Mononuclear cell (primary cell): ENCODE data around the gene APBA2. TPM values are rescaled to one million over a fixed set of nuclear protein-coding genes. Genes with fewer than 3 reads are reported as not detected.
A peak's percentile ranks its signal among the peaks of the same experiment; 100 is the strongest.
"Not testable (repeated sequence)": the region's sequence is repeated elsewhere in the genome, so short reads cannot be mapped to it uniquely, and the experiment has no call there.

ENCODE experiments used
- H3K27me3 ChIP-seq: 2 replicates; pipeline ENCODE4 v1.6.0; 2011; ENCODE audit warnings: low read length, control low read depth; ENCODE audit not compliant: insufficient read depth
- H3K4me1 ChIP-seq: 2 replicates; pipeline ENCODE4 v1.5.1; 2011; ENCODE audit warnings: mild to moderate bottlenecking, low read length, control low read depth; ENCODE audit not compliant: insufficient read depth
- H3K4me3 ChIP-seq: 2 replicates; pipeline ENCODE4 v1.5.1; 2011; ENCODE audit warnings: mild to moderate bottlenecking, low read length, moderate library complexity
- H3K9me3 ChIP-seq: 2 replicates; pipeline ENCODE4 v1.5.1; 2011; ENCODE audit warnings: low read depth, mild to moderate bottlenecking, control low read depth, low read length
- total RNA-seq: library from RNA; depleted of rRNA; stranded (reverse); fragments of >200 nt; gene quantifications from one replicate; pipeline ENCODE4 v1.2.3, GENCODE V29; 2012

Gene APBA2
- total RNA-seq, 1 donor: 78.6 TPM

DNA sequence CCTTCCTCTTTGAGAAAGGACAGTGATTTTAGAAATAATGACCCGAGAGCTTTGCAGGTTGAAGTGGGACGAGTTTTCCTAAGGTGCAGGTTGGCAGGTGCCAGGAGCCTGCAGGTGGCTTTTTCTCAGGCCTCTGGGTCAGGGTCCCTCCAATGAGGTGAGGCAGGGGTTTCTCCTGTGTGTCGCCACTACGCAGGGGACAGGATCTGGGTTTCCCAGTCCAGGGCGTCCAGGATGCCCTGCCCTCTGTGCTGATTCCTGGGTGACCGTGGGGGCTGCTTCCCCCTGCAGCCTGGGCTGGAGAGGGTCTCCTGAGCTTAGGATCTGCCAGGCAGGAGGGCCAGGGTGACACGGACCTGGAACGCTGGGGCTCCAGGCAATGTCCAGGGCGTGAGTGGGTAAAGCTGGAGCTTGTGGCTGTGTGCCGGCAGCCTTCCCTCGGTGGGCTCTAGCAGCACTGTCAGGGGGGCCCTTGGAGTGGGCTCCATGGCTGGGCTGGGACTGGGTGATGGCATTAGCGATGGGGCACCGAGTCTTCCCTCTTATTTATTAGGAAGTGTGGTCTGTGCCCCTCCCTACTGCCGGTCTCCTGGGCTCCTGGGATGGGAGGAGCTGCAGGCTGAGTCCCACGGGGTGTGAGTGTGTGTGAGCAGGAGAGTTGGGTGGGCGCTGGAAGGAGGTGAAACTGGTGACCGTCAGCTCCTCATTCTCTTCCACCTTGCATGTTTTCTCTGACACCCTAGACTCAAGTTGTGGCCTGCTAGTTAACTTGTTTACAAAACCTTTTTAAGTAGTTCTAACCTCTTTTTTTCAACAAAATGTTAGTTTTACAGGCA is 1.8 kb downstream of the APBA2 start:
- Histone ChIP-seq H3K27me3 (peaks cover 12% of the 10 kb centered on the region), H3K4me1 (peaks cover 20% of the 10 kb centered on the region), H3K4me3 (peak overlapping the region; percentile 13), H3K9me3 (no peaks in the 10 kb centered on the region)

DNA sequence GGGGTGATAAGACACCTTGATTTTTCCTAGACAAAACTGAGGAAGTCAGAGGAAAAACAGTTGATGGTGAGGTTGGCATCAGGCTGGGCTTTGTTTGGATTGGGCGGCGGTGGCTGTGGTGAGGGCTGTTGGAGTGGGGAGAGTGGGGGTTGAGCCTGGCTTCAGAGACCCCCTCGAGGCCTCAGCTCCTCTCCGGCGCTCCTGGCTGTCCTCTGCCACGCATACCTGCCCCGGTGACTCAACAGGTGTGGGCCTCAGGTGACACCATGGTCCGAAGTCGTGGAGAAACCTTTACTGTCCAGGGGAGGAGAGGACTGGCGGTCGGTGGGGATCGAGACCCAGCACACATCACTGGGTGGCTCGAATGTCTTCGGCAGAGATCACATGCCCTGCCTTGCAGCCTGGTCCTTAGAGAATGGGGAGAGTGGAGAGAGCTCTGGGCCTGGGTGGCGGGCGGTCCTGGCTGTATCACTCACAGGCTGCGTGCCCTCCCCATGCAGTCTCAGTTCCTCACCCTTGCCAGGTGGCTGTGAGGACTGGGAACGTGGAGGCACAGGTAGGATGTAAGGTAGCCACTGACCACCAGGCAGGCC is 2.6 kb downstream of the APBA2 start:
- Histone ChIP-seq H3K9me3 (no peaks in the 10 kb centered on the region), H3K4me3 (no peak overlapping the region), H3K27me3 (peaks cover 12% of the 10 kb centered on the region), H3K4me1 (peaks cover 20% of the 10 kb centered on the region)

DNA sequence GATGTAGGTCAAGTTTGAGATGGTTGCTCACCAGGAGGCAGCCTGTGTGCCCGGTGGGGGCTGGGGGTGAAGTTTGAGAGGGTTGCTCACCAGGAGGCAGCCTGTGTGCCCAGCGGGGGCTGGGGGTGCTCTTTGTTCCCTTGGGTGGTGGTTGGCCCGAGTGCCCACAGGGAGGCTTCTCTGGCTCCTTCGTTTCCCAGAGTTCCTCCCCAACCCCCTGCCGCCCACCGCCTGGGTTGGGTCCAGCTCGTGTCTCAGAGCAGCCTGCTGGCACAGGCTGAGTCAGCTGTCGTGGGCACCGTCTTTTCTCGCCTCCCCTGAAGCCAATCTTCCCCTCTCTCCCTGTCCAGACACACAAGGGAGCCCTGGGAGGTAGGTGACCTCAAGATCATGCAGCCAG is 3.1 kb downstream of the APBA2 start:
- H3K4me3 ChIP-seq: no peak overlapping the region
- H3K4me1 ChIP-seq: peaks cover 20% of the 10 kb centered on the region
- H3K9me3 ChIP-seq: no peaks in the 10 kb centered on the region
- peaks cover 12% of the 10 kb centered on the region for H3K27me3 ChIP-seq

DNA sequence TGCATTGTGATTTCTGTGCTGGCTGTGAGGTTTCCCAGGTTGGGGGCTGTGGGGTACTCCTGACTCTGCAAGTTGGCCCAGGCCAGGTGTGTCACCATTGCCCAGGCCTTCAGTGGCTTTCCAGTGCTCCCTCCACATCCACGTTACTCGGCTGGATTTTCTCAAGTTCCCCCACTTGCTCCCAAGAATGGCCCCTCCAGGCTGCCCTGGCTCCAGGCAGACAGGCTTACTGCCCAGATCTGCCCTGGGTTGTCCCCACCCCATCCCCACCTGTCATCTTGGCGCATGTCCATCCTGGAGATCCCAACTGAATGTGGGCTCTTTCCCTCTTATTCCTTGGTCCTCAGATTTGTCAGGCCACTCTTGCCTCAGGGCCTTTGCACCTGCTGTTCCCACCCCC is 3.6 kb downstream of the APBA2 start:
- Histone ChIP-seq H3K4me1 (peaks cover 20% of the 10 kb centered on the region), H3K27me3 (peaks cover 12% of the 10 kb centered on the region), H3K4me3 (no peak overlapping the region), H3K9me3 (no peaks in the 10 kb centered on the region)

DNA sequence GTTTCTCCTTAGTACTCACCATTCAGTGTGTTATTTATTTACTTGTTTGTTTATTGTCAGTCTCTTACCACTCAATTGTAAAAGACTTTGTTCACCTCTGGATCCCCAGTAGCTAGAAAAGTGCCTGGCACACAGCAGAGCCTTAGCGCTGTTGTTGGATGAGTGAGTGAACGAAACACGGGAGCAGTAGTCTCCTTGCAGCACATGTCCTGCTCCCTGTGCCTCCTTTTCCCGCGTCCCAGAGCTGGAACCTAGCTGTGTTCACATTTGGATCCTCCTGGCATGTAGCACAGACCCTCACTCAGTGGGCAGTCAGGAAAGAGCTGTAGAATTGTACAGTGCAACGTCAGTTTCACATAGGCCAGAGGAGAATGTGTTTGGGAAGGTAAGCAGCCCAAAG is 4.1 kb downstream of the APBA2 start:
- peaks cover 20% of the 10 kb centered on the region for H3K4me1 ChIP-seq
- not testable (repeated sequence) for H3K9me3 ChIP-seq, H3K4me3 ChIP-seq, H3K27me3 ChIP-seq

DNA sequence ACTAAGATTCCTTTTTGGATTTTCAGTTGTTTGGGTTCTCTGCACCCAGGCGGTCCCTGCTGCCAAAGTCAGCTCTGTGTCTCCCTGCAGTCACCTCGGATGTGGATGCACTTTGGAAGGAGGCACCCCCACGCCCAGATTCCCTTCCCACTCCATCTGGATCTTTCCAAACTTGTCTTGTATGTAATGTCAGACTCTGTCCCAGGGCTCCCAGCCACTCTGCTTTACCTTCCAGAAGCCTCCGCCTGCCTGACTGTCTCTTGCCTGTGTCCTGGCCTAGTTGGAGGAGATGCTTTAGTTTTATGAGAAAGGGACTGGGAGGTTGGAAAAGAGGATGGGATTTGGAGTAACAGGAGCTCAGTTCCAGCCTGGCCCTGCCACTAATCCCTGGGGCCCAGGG is 4.5 kb downstream of the APBA2 start:
- peaks cover 20% of the 10 kb centered on the region for H3K4me1 ChIP-seq
- H3K9me3 ChIP-seq, H3K4me3 ChIP-seq, H3K27me3 ChIP-seq: not testable (repeated sequence)

DNA sequence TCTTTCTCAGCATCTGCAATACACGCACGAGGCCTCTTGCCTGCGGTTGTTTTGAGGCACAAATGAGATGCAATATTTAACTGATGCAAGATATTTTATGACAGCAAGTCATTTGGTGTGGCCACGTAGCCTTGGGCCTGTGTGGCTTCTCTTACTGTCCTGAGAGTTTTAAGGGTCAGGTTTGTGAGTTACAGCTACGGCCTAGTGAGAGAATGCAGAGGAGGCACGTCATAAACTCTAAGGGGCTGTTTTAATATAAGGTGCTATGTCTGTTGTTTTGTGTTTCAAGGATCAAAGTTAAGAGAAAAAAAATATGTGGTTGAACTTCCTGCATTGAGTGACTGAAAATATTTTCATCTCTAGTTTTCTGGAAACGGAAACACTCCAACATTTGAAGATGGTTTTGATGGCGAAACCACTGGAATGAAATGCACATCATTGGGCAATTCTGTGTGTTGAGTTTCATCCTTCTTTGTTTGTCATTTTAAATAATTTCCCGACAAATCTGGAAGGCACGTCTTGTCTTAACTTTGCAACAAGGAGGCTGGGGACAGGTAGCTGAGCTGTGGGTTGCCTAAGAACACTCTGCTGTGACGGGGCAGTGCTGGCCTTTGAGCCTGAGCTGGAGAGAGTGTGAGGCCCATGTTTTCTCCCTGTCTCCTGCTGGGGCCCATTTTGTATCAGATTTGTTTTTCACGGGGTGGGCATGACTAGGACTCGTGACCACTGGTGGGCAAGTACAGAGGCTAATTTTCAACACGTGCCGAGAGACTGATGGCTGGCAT is 5.1 kb downstream of the APBA2 start:
- no peaks in the 10 kb centered on the region for H3K9me3 ChIP-seq
- H3K4me3 ChIP-seq: no peak overlapping the region
- H3K27me3 ChIP-seq: peaks cover 5% of the 10 kb centered on the region
- H3K4me1 ChIP-seq: peaks cover 20% of the 10 kb centered on the region

DNA sequence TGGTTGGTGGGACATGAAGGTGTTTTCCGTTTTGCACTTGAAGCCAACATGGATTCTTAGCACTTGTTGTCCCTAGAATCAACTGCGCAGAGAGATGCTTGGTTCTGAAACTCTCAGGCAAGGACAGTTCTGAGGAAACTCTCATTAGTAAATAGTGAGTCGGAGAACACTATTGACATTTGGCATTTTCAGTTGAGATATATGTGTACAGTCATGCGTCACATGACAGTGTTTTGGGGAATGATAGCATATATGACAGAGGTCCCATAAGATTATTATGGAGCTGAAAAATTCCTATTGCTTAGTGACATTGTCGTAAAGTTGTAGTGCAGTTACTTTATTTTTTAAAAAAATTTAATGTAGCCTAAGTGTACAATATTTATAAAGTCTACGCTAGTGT is 5.8 kb downstream of the APBA2 start:
- Histone ChIP-seq H3K27me3 (peaks cover 5% of the 10 kb centered on the region), H3K4me1 (peaks cover 20% of the 10 kb centered on the region), H3K4me3 (no peak overlapping the region), H3K9me3 (no peaks in the 10 kb centered on the region)

DNA sequence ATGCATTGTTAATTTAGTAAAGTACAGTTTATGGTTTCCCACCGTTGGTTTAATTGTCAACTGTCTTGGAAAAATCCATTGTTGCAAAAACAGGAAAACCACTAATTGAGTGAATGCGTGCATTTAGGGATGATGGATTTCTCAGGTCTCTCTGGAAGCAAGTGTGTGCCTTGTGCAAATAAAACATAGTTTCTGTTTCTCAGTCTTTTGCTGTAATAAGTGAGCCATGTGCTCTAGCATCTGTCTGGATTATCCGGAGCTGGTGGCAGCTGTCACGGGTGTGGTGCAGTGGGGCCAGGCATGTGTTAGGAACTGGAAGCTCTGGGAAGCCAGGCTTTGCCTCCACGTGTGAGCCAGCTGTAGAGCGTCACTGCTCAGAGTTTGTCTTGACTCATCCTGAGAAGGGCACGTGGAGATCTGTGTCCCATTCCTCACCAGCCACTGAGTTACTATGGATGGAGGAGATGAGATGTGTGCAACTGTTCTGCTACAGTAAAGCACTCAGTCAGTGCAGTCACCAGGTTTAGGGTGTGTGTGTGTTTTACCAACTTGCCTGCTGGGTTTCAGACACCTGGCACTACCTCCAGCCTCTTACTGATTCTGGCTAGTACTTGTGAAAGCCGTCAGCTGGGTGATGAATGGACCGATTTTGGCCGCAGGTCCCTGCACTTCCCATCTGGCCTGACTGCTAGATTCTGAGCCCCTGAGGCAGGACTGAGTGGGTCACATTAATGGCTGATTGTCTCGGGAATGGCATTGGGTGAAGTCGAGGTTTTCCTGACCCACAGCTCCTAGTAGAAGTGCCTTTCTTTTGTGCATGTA is 7.2 kb downstream of the APBA2 start:
- H3K9me3 ChIP-seq: no peaks in the 10 kb centered on the region
- H3K27me3 ChIP-seq: no peaks in the 10 kb centered on the region
- no peak overlapping the region for H3K4me3 ChIP-seq
- H3K4me1 ChIP-seq: peaks cover 20% of the 10 kb centered on the region

DNA sequence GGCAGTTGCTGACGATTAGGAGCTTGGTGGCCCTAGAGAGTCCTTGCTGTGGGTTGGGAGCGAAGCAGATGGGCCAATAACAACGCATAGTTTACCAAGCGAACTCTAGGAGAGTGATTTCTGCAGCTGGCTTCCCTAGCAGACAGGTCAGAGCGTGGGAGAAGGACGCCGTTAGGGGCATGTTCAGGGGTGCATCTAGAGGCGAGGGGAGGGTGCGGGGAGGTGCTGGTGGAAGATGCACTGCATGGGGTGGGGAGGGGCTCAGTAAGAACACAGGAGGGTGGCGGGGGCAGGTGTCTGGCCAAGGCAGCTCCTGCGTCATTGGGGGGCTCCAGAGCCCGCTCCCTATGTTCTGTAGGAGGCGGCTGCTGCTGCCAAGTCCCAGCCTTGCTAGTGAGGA is 8.9 kb downstream of the APBA2 start:
- peaks cover 12% of the 10 kb centered on the region for H3K4me1 ChIP-seq
- no peaks in the 10 kb centered on the region for H3K27me3 ChIP-seq
- no peak overlapping the region for H3K4me3 ChIP-seq
- no peaks in the 10 kb centered on the region for H3K9me3 ChIP-seq

DNA sequence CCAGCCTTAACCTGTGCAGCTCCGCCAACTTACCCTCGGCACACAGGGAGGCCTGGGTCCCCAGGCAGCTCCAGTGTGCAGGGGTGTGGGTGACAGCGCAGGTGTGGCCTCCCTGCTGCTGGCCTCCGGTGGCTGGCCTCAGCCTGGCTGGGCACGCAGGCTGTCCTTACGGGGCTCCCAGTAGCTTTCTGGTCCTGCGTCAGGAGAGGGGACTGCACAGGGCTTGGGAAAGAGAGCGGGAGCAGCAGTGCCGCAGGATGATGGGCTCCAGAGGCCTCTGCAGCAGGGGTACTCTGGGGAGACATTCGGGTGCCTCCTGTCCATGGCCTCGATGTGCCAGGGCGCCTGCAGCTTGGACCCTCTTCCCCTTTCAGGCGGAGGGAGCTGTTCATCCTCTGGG is 9.4 kb downstream of the APBA2 start:
- Histone ChIP-seq H3K9me3 (no peaks in the 10 kb centered on the region), H3K27me3 (no peaks in the 10 kb centered on the region), H3K4me3 (no peak overlapping the region), H3K4me1 (peaks cover 9% of the 10 kb centered on the region)

DNA sequence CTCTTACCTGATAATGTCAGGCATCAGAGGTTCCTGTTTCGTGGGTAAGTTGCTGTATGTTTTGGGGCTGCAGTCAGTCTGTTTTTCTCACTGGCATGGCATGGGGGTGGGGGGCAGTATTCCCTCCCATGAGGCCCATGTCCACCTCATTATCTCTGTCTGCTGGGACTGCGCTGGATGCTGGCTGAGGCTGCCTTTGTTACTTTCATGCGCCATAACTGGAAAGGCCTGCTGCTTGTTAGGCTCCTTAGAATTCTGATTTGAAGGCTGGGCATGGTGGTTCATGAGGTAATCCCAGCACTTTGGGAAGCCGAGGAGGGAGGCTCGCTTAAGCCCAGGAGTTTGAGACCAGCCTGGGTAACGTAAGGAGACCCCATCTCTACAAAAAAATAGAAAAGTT is 9.8 kb downstream of the APBA2 start:
- Histone ChIP-seq H3K4me1 (peaks cover 5% of the 10 kb centered on the region), H3K27me3 (no peaks in the 10 kb centered on the region), H3K9me3 (no peaks in the 10 kb centered on the region), H3K4me3 (no peak overlapping the region)

DNA sequence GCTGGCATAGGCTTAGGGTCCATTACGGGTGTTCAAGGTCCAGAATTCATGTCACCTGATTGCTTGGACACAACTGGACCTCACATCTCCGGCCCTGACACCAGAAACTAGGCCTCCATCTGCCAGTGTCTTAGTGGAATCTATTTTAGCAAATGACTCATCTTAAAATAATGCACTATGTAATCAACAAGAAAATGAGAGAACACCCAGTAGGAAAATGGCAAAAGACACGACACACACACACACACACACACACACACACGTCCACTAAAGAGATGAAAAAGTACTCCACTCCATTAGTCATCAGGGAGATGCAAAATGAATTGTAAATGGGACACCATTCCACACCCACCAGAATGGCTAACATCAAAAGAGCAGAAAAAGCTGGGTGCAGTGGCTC is 11.2 kb downstream of the APBA2 start:
- no peaks in the 10 kb centered on the region for H3K4me1 ChIP-seq
- H3K9me3 ChIP-seq: no peaks in the 10 kb centered on the region
- no peak overlapping the region for H3K4me3 ChIP-seq
- no peaks in the 10 kb centered on the region for H3K27me3 ChIP-seq

DNA sequence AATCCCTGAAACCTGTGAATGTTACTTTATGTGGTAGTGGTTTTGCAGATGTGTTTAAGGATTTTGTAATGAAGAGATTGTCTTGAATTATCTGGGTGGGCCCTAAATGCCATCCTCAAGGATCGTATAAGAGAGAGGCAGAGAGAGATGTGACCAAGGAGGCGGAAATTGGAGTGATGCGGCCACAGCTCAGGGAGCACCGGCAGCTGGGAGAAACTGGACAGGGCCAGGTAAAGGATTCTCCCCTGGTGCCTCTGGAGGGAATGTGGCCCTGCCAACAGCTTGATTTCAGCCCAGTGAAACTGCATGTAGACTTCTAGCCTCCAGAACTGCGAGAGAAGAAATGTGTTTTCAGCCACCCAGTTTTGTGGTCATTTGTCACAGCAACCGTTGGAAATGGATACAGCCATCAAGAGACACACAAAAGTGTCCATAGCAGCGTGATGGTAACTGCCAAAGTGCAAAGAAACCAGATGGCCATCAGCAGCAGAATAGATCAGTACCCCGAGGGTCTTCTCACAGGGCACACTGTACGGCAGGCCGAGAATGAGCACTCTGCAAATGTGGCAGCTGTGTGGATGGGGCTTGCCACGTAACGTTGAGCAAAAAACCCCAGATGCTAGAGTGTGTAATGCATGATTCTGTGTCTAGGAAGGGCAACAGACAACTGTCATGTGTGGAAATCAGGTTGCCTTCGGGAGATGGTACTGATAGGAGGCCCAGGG is 12.2 kb downstream of the APBA2 start:
- no peaks in the 10 kb centered on the region for H3K9me3 ChIP-seq
- no peaks in the 10 kb centered on the region for H3K27me3 ChIP-seq
- no peaks in the 10 kb centered on the region for H3K4me1 ChIP-seq
- H3K4me3 ChIP-seq: no peak overlapping the region
